GM19467 (cell line): ENCODE data around the gene EVI2A.
"Not testable (repeated sequence)": the region's sequence is repeated elsewhere in the genome, so short reads cannot be mapped to it uniquely, and the experiment has no call there.

Experiments used
- ATAC-seq: cut with Tn5 transposase; IDR thresholded peaks from one replicate; pipeline ENCODE4 v1.9.1; 2021; ENCODE audit warnings: mild to moderate bottlenecking, moderate library complexity; ENCODE audit not compliant: unreplicated experiment

The EVI2A gene

DNA sequence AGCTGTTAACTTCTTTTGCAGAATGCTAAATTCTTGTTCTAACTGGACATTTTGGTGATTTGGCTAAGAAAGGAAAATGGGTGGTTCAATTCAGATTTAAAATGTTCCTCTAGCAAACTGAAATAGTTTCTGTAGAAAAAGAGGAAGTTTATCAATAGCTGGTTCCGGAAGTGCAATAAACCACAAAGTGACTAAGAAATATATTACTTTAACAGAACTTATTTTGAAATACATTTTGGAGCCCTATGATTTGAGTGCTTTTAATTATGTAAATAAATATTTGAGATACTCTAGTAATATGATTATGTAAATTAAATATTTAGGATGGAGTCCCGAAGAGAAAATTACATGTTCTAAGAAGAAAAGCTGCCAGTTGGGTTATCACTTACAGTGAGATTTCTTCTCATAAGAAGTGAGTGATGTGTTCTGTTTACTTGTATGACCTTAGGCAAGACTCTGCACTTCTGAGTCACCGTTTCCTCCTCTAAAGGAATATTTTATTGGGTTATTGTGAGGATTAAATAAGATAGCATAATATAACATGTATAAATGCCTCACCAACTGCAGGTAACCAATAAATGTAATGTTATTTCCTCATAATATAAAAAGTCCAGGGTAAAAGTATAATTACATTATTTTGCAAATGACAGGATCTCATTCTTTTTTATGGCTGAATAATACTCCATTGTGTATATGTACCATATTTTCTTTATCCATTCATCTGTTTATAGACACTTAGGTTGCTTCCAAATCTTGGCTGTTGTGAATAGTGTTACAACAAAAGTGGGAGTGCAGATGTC lies 7.2 kb downstream of the EVI2A start, which contains the start of gene EVI2B:
Gene EVI2B (minus strand): TSS at position 73 of the 800 bp plus-strand sequence. CDS start 8,445 bp downstream, outside the sequence.
- ATAC-seq = no peak

DNA sequence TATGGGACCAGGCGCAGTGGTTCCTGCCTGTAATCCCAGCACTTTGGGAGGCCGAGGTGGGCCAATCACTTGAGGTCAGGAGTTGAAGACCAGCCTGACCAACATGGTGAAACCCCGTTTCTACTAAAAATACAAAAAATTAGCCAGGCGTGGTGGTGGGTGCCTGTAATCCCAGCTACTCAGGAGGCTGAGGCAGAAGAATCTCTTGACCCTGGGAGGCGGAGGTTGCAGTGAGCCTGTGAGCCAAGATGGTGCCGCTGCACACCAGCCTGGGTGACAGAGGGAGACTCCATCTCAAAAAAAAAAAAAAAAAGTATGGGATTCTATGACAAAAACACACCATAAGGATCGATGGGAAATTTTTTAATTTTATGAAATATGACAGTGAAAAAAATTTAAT lies 9.2 kb downstream of the EVI2A start:
- not testable (repeated sequence) for ATAC-seq

DNA sequence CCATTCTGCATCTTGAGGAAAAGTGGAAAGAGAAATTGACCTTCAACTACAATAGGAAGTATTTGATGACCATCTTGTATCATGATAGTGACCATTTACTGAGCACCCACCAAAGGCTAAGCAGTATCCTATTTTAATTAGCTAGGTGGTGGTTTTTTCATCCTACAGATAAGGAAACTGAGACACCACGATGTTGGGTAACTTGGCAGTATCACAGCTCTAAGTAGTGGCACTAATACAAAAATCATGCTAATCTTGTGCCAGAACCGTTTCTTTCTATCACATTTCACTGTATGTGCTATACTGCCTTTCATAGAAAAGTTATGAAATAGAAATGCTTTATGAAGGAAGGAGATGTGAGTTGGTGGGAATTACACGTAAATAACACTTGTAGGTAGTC lies 9.9 kb downstream of the EVI2A start:
- ATAC-seq = no peak

DNA sequence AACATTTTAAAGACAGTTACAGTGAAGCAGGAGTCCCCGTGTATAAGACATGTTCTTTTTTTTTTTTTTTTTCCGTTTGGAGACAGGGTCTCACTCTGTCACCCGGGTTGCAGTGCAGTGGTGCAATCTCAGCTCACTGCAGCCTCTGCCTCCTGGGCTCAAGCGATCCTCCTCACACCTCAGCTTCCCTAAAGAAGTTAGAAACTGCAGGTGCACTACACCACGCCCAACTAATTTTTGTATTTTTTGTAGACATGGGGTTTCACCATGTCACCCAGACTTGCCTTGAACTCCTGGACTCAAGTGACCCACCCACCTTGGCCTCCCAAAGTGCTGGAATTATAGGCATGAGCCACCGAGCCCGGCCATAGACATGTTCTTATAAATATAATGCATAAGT lies 10.5 kb downstream of the EVI2A start:
- no peak for ATAC-seq

DNA sequence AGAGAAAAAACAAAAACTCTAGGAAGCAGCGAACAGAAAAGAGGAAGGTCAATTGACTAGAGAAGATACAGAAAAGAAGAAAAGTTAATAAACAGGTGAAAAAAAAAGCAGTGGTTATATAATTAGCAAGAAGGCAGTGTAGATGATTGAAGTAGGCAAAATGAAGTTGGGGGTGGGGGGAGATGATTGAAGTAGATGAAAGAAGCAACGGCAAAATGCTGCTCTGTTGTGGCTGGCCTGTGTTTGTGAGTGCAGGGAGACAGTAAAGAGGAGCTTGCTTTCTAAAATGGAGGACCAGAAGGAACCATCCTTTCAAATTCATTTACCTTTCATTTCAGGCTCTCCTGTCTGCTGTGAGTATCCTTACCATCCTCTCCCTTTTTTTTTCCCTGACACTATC lies 11.2 kb downstream of the EVI2A start:
- ATAC-seq = no peak

DNA sequence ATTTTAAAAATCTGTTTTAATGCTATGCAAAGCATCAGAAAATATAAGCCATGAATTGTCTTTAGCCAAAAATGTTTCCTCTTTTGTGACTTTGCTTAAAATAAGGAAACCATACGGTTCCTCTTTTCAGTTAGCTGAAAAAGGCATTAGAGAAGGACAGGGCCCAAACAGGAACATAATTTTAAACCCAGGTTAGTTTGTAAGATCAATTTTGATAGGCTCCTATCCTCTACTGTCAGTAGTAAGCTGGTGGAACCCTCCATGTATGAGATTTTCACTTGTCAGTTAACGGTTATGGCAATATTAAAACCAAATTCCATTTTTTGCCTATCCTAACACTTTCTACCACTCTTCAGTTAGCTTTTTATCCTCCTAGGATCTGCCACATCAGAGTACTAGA lies 11.9 kb downstream of the EVI2A start:
- ATAC-seq = no peak

DNA sequence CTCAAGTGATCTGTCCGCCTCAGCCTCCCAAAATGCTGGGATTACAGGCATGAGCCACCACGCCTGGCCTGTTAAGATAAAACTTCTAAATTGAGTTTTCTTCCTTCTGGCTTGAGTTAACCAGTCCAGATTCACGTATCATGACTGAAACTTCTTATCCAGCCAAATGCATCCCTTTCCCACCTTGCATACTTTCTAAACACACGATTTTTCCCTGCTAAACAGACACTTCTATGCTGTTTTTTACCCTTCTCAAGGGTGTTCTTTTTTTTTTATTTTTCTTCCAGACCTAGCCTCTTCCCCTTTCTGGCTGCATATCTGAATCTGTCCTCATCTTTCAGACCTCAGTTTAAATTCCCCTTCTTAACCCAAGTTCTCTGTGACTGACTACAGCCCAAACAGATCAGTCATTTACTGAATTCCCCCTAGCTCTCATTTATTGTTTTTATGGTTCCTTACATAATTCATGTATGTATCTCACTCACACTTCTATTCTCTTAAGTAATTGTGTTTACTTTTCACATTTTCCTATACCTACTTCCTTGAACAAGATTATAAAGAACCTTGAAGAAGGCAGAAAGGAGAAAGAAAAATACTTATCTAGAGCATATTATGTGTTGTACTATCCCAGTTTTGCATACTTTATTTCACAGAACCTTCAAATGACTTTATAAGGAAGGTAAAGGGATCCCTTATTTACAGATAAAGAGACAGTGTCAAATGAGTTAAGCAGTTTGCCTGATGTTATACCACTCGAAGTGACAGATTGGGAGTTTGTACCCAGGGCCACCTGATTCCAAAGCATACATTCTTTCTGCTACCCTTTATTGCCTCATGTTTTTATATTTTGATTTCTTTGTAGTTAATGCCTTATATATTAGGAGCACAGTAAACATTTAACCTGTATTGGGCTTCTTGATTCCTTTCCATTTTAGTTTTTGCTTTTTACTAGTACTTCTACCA lies 12.8 kb downstream of the EVI2A start:
- no peak for ATAC-seq

DNA sequence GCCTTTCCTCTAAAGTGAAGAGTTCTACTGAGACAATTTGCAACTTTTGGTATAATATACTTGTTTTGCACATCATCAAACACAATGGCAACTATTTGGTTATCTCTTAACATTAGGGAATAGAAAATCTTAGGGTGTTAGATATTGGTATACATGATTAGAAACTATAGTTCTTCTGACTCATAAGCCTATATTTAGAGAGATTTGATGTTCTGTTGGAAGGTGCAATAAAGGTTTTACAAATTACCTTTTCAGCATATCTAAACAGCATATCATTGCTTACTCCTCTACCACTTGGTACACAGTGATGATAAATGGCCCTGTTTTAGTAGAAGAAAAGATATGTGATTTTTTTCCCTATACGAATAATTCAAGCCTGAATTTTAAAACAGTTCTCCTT lies 13.8 kb downstream of the EVI2A start:
- ATAC-seq = no peak

DNA sequence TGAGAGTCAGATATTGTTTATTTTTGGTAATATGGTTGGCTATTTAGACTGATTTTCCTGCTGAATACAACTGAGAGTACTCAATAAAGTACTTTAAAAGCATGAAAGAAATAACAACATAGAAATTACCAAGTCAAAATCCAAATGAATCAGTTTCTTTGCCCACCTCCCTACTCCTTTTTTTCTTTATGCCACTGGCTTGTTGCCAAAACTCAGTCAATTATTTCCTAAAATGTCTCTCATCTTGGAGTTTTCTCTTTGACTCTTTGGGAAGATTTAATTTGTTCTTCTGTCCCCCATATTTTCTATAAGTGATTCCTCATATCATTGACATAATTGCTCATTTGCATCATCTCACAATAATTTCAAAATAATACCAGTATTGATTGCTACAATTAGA lies 21.8 kb downstream of the EVI2A start:
- no peak for ATAC-seq

DNA sequence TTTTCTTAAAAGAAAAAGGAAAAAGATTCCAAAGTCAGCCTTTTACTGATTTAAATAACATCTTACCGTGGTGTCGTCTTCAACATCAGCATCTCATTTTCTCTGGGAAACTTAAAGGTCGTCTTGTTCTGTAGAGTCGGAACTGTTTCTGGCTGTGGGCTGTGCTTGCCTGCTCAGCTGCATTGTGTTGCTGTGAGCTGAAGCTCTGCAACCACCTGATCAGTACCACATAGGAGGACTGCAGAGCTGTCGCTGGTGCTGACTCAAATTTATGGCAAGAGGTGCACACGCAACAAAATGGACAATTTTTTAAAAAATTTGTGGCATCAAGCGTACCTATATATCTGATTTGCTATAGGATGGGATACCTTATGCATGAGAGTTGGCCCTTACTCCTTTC lies 24.3 kb downstream of the EVI2A start, which contains the start of gene OMG:
Gene OMG (minus strand): TSS at position 150 of the 400 bp plus-strand sequence. CDS start 908 bp downstream, outside the sequence.
- no peak for ATAC-seq

DNA sequence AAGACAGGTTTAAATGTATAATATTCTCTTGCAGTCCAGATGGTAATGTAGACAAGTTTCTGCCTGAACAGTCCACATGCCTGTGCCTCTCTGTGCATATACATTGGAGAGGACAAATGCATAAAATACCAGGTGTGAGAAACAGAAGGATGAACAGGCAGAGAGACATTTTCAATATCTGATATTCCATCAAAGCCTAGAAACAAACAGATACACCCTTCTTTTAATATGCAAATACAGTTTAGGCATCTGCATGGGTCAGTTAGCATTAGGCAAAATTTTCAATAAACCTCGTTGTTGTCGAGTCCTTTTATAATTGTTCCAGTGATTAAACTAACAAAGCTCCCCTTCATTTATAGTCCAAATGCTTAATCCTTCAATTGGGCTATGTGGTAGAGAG lies 25.3 kb downstream of the EVI2A start:
- ATAC-seq = no peak

DNA sequence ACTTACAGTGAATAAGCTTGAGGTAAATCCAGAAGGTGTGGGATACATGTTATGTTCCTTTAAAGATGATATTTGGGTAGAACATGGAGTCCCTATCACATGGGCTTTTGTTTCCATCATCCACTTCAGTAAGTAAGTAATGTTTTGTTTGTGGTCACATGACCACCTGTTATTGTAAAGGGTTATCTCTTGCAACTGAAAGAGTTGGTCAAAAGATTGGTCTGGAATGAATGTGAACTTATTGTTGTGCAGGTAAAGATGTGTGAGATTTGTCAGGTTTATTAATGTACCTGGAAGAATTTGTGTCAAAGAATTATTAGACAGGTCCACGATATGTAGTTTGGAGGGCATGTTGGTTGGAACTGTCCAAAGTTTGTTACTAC lies 25.9 kb downstream of the EVI2A start:
- no peak for ATAC-seq

DNA sequence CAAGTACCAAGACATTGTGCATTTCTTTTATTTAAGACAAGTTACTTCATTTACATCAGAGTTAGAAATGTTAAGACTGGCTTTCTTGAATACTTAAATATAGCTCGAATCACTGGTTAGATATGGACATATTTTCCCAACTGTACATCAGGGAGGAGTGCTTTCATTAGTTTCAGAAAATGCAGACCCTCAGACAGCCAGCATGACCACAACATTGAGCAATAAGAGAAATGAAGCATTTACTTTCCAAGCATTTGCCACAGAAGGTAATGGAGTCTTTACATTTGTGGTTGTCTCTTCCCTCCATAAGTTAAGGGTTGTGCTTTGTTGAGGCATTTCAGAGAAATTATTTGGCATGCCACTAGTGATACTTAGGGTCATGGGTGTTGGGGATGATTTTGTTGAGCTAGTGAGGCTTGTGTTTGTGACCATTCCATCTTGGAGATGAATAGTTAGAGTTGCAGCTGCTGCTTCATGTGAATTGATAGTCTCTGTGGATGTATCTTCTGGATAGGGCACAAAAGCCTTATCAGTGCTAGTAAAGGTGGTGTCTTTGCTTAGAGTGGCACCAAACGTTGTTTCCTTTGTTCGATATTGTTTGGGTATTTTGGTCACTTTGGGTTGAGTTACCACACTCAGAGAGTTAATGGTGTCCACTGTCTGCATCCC lies 26.5 kb downstream of the EVI2A start:
- ATAC-seq = no peak

DNA sequence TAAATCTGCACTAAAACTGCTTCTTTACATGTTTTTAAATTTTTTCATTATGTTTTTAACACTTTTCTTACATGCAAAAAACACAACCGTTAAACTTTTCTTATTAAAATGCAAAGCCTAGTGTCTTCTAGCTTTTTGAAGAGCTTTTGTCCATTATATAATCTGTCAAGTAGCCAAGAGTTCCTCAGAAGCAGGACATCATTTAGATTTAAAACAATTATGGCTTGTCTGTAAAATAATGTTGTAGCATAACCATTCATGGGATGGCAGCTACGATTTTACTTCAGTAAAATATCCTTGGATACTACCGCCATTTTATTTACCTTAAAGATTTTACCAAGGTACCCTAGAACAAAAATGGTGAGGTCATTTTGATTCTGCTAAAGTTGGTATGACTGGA lies 27.2 kb downstream of the EVI2A start:
- ATAC-seq = no peak

DNA sequence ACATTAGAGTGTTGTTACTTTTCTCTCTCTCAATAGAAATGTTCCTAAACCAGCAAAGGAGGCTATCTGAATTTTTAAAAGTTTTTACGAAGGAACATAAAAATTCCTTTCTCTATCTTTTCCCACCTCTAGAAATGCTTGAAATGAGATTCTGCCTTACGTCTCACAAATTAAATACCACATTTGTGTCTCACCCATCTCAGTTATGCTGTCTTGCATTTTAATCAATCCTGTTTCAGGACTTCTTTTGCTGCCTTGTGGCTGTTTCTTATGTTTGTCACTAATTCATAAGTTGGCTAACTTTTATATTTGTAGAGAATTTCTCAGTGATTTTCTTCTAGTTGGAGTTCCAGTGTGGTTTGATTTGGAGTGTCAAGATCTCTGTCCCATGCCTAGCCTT lies 27.8 kb downstream of the EVI2A start:
- no peak for ATAC-seq

DNA sequence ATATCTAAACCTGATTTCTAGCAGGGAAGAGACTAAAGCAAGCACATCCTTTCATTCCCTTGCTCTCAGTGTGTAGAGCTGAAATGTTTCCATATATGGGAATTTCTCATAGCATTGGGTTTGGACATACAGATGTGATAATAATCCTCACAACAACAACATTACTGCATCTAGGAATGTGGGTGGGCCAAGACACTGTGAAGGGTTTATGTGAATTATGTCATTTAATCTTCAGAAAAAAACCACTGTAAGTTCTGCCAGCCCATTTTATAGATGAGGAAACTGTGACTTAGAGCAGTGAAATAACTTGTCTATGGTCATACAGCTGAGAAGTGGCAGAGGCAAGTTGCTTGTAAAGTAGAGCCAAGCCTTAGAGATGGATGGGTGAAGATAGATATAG lies 29.6 kb downstream of the EVI2A start:
- no peak for ATAC-seq

DNA sequence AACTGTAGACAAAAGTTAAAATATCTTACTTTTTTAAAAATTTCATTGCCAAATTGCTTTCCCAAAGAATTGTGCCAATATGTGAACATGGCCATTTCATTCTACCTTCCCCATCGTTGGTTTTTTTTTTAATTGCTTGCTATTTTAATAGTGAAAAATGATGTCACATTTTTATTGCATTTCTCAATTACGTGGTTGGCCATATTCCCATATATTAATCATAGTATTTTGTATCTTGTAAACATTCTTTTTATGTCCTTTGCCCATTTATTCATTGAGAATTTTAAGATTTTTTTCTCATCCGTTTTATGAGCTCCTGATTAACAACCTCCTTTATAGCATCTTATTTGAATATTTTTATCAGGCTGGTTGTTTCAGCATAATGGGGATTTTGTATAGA lies 31.6 kb downstream of the EVI2A start:
- no peak for ATAC-seq

DNA sequence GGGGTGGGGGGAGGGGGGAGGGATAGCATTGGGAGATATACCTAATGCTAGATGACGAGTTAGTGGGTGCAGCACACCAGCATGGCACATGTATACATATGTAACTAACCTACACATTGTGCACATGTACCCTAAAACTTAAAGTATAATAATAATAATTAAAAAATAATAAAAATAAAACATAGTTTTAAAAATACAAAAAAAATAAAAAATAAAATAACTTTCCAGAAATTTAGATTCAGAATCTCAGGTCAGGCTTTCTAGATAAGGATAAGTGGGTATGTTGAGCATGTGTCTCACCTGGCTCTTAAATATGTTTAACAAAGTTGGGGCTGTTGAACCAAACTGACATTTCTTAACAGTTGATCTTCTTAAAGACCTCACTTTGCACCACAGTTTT lies 33.5 kb downstream of the EVI2A start:
- ATAC-seq = not testable (repeated sequence)

DNA sequence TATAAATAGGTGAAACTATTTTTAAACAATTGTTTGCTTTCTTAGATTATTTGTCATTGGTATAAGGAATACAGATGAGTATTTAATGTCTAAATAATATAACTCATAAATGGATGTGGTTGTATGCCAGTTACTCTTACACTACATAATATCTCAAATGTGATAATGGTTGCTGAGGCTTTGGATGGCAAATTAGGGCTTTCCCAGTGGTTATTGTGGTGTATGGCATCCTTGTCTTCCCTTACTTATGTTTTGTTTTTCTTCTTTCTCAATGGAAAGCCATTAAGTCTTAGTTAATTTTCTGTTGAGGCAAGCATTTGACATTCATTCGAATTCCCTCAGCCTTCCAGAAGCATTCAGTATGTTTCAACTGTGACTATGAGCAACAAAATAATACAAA lies 34.8 kb downstream of the EVI2A start:
- no peak for ATAC-seq

DNA sequence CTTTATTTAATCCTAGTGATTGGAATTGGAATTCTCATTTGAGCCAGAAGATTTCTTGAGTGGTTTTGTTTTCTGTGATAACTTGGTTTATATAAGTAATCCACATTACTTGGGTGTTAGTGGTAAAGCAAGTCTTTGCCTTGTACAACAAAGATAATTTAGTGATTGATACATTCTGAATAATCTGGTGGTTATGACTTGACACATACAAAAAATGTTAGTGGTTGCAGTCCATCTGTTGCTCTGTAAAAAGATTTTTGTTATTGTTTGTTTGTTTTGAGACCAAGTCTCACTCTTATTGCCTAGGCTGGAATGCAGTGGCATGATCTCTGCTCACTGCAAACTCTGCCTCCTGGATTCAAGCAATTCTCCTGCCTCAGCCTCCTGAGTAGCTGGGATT lies 37.6 kb downstream of the EVI2A start:
- no peak for ATAC-seq

DNA sequence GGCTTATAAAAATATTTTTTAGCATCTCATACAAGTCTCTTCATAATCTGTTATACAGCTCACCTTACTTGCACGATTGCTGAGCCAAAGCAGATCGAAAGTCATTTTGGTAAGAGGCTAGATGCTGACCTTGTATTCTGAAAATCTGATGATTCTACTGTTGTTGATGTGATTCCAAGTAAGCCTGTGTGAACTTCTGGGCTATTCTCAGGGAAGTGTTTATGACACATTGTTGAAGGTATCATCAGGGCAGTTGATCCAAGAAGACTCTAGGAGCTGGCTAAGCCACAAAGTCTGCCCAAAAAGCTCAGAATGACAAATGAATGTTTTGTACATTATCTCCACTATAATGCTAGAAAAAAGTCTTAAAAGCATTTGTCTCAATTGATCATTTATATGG lies 40.4 kb downstream of the EVI2A start:
- no peak for ATAC-seq
